22Rv1 (cell line): ENCODE results near the gene PGM5.
A peak's percentile ranks its signal among the peaks of the same experiment; 100 is the strongest.

Experiments used
- ZFX ChIP-seq: fragments of 450-650 bp; IDR thresholded peaks from 2 replicates; pipeline ENCODE4 v1.6.1; 2017; ENCODE audit warnings: antibody characterized with exemption, borderline replicate concordance
- TF ChIP-seq, protein P1 (sequence below): fragments of 450-650 bp; IDR thresholded peaks from 2 replicates; pipeline ENCODE4 v1.5.1; 2017; ENCODE audit warnings: mild to moderate bottlenecking

DNA sequence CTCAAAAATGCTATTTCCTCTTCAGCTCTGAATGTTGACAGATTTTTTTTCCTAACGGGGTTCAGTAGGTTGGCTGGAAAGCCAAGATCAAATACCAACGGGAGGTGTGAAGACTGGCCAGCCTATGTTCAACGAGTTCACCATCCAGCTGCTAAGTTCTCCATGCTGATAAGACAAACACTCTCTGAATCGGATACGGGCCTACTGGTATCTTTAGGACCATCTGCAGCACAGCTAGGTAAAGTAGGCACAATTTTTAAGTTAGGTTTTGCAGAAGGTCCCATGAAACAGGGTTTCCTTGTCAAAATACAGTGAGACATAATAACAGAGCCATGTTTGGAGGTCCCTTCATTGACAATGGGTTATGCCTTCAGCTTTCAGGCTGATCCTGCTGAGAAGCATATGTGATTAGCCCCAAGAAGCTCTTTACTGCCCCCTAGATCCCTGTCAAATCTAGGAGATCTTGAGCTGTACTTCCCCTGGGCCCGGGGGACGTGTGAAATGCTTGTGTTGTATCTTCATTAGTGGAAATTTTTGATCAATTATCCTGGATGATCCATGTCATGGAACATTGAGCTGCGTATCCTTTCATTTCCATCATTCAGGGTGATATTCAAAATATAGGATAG lies 60.6 kb downstream of the PGM5 start:
- TF ChIP-seq, protein P1, sequence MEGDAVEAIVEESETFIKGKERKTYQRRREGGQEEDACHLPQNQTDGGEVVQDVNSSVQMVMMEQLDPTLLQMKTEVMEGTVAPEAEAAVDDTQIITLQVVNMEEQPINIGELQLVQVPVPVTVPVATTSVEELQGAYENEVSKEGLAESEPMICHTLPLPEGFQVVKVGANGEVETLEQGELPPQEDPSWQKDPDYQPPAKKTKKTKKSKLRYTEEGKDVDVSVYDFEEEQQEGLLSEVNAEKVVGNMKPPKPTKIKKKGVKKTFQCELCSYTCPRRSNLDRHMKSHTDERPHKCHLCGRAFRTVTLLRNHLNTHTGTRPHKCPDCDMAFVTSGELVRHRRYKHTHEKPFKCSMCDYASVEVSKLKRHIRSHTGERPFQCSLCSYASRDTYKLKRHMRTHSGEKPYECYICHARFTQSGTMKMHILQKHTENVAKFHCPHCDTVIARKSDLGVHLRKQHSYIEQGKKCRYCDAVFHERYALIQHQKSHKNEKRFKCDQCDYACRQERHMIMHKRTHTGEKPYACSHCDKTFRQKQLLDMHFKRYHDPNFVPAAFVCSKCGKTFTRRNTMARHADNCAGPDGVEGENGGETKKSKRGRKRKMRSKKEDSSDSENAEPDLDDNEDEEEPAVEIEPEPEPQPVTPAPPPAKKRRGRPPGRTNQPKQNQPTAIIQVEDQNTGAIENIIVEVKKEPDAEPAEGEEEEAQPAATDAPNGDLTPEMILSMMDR: peak; percentile 60
- no peak for TF ChIP-seq ZFX
